Liver (tissue), 3 donors: ENCODE data around the gene BRWD1.

Source experiments
- GABPA ChIP-seq, 2 donors: IDR thresholded peaks in 1 of 2; conservative IDR thresholded peaks in 1 of 2; 2 replicates each; pipeline ENCODE4 v1.6.1; 2016; ENCODE audit warnings: antibody characterized with exemption in 2 of 2, mild to moderate bottlenecking in 1 of 2, moderate library complexity in 1 of 2
- MAX ChIP-seq: IDR thresholded peaks from 2 replicates; pipeline ENCODE4 v1.6.1; 2016; ENCODE audit warnings: antibody characterized with exemption
- TF ChIP-seq, protein P1 (sequence below): fragments of 150-350 bp; IDR thresholded peaks from 2 replicates; pipeline ENCODE4 v1.5.1; 2017; ENCODE audit warnings: improper control_type of control experiment, low read depth, low read length; ENCODE audit not compliant: missing input control
- donor health status: healthy.
- donor health status: healthy.

DNA sequence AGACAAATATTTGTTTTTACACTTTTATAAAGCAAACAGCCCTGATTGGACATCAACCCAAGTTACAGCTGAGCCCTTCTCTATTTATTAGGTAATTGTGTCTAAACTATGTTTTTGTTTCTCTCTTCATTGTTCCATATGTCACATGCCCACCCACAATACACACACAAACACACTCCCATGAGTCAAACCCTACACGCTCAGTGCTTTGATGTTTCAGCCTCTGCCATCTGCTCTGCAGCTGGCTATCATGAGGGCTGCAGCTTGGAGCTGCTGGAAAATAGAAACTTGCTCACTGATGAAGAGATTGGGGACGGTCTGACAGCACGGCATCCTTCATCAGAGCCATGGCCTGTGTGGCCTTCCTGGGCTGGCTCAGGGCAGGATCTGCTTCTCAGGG, 171.9 kb downstream of the BRWD1 start:
- TF ChIP-seq, protein P1, sequence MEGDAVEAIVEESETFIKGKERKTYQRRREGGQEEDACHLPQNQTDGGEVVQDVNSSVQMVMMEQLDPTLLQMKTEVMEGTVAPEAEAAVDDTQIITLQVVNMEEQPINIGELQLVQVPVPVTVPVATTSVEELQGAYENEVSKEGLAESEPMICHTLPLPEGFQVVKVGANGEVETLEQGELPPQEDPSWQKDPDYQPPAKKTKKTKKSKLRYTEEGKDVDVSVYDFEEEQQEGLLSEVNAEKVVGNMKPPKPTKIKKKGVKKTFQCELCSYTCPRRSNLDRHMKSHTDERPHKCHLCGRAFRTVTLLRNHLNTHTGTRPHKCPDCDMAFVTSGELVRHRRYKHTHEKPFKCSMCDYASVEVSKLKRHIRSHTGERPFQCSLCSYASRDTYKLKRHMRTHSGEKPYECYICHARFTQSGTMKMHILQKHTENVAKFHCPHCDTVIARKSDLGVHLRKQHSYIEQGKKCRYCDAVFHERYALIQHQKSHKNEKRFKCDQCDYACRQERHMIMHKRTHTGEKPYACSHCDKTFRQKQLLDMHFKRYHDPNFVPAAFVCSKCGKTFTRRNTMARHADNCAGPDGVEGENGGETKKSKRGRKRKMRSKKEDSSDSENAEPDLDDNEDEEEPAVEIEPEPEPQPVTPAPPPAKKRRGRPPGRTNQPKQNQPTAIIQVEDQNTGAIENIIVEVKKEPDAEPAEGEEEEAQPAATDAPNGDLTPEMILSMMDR, result no peak
- TF ChIP-seq MAX, result no peak
- no peak for TF ChIP-seq GABPA (IDR thresholded peaks at IDR 0.05 in 1 of 2, conservative IDR thresholded peaks at IDR 0.05 in 1 of 2)
